WTC11 (cell line): Measurements from ENCODE around the gene ADGRB2.

ENCODE experiments used
- CBFB ChIP-seq: sonication (generic); formaldehyde crosslinking; IDR thresholded peaks from 2 replicates; pipeline ENCODE4 v1.8.1; 2022; ENCODE audit warnings: mild to moderate bottlenecking, low read depth, missing genetic modification reagents
- MAX ChIP-seq: sonication (generic); formaldehyde crosslinking; IDR thresholded peaks from 2 replicates; pipeline ENCODE4 v1.8.0; 2022; ENCODE audit warnings: mild to moderate bottlenecking, missing genetic modification reagents
- ZNF121 ChIP-seq: sonication (generic); formaldehyde crosslinking; IDR thresholded peaks from 2 replicates; pipeline ENCODE4 v1.8.0; 2023; ENCODE audit warnings: missing genetic modification reagents
- TF ChIP-seq, protein P1 (sequence below): fragments of 250-450 bp; sonication (Bioruptor Pico); IDR thresholded peaks from 2 replicates; pipeline ENCODE4 v1.9.0; 2021; ENCODE audit warnings: mild to moderate bottlenecking
- TF ChIP-seq, protein P2 (sequence below): fragments of 200-600 bp; IDR thresholded peaks from 2 replicates; pipeline ENCODE4 v1.8.0; 2022; ENCODE audit warnings: antibody characterized with exemption

DNA sequence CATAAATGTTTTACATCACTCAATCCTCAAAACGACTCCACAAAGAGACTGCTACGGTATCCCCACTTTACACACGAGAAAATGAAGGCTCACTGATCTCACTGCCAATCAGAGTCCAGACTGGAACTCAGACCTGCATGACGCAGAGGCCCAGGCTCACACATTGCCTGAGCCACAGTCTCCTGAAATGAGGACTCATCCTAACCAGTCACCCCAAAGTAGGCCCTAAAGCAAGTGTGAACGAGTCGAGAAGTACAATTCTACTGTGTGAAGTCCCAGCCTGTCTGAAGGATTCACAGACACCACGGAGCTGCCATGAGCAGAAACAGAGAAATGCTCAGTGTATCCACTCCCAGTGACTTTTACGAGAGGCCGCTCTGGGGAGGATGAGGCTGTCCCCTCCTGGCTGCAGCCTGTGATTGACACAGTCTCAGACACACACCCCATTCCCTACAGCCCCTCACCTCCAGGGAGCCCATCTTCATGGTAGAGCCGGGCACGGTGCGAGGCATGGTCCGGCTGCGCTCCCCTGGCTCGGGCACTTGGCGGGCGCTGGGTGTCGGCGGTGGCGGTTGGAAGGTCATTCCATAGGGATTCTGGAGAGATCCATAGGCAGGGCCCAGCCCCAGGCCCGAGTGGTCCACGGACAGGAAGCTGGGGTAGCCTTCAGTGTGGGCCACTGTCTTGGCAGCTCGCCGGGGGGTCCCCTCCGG lies 33.6 kb downstream of the ADGRB2 start:
- TF ChIP-seq, protein P1, sequence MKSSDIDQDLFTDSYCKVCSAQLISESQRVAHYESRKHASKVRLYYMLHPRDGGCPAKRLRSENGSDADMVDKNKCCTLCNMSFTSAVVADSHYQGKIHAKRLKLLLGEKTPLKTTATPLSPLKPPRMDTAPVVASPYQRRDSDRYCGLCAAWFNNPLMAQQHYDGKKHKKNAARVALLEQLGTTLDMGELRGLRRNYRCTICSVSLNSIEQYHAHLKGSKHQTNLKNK (CRISPR knock-in tag) = no peak
- TF ChIP-seq CBFB (CRISPR knock-in tag) = no peak
- no peak for TF ChIP-seq MAX (CRISPR knock-in tag)
- TF ChIP-seq, protein P2, sequence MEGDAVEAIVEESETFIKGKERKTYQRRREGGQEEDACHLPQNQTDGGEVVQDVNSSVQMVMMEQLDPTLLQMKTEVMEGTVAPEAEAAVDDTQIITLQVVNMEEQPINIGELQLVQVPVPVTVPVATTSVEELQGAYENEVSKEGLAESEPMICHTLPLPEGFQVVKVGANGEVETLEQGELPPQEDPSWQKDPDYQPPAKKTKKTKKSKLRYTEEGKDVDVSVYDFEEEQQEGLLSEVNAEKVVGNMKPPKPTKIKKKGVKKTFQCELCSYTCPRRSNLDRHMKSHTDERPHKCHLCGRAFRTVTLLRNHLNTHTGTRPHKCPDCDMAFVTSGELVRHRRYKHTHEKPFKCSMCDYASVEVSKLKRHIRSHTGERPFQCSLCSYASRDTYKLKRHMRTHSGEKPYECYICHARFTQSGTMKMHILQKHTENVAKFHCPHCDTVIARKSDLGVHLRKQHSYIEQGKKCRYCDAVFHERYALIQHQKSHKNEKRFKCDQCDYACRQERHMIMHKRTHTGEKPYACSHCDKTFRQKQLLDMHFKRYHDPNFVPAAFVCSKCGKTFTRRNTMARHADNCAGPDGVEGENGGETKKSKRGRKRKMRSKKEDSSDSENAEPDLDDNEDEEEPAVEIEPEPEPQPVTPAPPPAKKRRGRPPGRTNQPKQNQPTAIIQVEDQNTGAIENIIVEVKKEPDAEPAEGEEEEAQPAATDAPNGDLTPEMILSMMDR = no peak
- TF ChIP-seq ZNF121 (CRISPR knock-in tag) = no peak
